Transverse colon (tissue), 3 donors: ENCODE data around the gene FAM217B.

ENCODE experiments used
- CTCF ChIP-seq, 5 experiments: fragments of 200-600 bp in 3 of 5; fragments of 450-650 bp in 2 of 5; sonication (generic) in 3 of 5; IDR thresholded peaks; 1 replicate in 2 of 5; 2 replicates in 3 of 5; pipeline ENCODE4 v1.5.1; 2016 to 2017; ENCODE audit warnings: antibody characterized with exemption in 5 of 5, inconsistent platforms in 3 of 5, mild to moderate bottlenecking in 2 of 5, moderate library complexity in 1 of 5
- POLR2A ChIP-seq: fragments of 450-650 bp; IDR thresholded peaks from one replicate; pipeline ENCODE4 v1.6.1; 2016; ENCODE audit warnings: antibody characterized with exemption, mild to moderate bottlenecking, moderate library complexity

GRCh38 chr20:59948212-59948611, 8.0 kb downstream of the FAM217B start:
- TF ChIP-seq CTCF (IDR thresholded peaks at IDR 0.05) (no peak), POLR2A (no peak)
